Measurements from ENCODE around the gene RIPK4.
"Not testable (repeated sequence)": the region's sequence is repeated elsewhere in the genome, so short reads cannot be mapped to it uniquely, and the experiment has no call there.

The RIPK4 gene

GRCh38 chr21:41731081-41731480, 35.8 kb downstream of the RIPK4 start:
- DNase-seq, result no peak

DNA sequence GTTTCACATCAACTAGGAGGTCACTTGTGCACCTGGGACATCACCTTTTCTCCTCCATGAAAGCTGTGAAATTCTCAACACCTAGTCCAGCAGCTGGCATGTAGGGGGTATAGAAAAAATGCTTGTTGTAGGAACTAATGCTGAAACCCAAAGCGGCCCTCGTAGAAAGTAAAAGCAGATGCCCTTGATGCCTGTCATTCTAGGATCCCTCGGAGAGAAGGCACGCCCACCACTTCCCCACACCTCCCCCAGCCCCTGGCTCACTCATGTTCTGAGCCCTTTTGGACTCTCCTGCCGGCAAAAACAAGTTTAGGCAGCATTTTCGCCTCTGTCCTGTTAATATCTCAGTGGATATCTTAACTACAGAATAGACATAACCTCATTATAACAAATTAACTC, 36.5 kb downstream of the RIPK4 start:
- DNase-seq, result no peak

DNA sequence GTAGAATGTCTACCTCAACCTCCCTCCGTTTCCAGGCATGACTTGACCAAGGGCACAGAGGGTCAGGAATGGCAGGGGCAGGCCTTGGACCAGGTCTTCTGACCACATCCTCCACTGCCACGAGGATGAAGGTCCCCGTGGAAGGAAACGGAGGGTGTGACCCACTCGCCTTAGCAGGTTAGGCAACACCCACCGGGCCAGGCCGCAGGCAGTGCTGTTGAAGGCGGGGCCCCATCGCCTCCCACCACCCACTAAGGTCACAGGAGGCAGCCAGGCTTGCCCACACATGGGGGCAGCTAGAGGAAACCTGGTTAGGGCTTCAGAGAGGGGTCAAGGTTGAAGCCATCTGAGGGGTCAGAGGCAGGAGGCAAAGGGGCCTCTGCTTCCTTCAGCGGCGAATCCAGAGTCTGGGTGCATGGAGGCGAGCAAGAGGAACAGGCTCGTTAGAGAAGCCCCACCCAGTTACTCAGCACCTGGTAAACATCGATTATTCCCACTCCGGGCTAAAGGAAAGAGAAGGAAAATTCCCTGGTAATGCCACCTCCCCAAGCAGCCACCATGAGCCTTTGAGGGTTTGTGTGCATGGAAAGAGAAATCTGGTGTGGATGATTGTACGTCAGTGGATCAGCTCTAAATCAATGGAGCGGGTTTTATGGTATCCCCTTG, 37.0 kb downstream of the RIPK4 start:
- no peak for DNase-seq

DNA sequence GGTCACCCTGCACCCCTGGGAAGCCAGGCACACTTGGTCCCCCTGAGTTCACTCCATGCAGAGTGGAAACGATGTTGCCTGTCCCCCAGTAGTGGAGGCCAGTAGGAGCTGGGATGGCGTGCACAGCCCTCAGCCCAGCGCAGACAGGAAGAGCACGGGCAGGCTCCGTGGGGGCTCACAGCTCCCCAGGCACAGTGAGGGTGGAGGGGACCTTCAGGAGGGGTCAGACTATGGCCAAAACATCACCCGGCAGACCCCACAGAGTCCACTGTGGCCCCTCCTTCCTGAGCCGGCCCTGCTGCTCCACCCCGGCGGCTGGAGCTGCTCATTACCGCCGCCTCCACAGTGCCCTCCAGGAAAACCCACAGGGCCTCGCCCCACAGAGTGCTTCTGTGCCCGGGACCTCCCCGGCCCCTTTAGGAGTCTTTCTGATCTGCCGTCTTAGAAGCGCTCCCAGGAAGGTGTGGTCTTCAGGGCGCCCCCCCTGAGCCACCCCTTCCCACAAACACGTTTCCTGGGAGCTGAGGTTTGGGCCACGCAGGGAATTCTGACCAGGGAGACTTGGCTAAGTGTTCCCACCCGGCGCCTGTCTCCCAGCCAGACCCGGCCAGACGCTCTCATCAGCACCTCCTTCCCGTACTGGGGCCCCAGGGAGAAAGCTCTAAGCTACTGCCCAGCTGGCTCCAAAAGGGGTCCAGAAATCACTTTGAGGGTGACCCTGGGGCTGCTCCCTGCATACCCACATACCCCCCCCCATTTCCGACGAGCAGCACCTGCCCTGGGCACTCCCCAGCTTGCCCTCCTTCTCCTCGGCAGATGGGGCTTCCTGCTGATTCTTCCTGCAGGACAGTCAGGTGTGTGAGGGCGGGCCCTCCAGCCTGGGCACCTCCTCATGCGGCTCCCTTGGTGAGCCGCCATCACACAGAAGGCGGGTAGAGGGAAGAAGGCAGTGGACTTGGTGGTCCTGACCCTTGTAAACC, 38.8 kb downstream of the RIPK4 start:
- no peak for DNase-seq

DNA sequence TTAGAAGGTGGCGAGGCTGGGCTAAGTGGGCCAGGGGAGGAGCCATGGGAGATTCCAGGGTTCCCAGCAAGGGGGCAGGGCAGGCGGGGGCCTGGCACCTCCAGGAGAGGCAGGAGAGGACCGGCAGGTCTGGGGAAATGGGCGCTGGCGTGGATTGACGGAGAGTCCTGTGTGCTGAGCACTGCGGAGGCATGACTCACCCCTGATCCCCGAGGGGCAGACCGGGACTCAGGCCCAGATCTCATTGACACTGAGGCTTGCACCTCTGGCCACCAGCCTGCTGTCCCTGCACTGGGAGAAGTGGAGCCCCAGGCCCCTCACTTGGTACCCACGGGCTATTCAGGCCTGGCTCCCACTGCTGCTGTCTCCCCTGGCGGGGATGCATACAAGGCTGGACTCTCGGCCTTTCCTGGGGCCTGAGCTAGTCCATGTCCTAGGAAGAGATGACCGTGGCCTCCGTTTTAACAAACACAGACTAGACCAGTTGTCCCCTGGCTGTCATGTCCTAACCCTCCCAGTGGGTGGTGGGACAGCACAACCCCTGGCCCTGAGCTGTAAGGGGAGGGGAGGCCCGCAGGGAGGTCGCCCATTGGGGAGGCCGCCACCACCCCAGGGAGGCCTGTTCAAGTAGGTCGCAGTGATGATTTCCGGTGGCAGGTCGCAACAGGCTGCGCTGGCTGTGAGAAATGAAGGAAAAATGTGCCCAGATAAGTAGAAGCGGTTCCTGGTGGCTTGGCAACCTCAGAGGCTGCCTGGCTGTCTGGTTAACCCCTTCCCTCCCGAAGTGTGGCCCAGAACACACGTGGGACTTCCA, 39.7 kb downstream of the RIPK4 start:
- DNase-seq, result no peak

- no peak for DNase-seq
Observed at GRCh38 chr21:41726630-41726969, 40.3 kb downstream of the RIPK4 start.

DNA sequence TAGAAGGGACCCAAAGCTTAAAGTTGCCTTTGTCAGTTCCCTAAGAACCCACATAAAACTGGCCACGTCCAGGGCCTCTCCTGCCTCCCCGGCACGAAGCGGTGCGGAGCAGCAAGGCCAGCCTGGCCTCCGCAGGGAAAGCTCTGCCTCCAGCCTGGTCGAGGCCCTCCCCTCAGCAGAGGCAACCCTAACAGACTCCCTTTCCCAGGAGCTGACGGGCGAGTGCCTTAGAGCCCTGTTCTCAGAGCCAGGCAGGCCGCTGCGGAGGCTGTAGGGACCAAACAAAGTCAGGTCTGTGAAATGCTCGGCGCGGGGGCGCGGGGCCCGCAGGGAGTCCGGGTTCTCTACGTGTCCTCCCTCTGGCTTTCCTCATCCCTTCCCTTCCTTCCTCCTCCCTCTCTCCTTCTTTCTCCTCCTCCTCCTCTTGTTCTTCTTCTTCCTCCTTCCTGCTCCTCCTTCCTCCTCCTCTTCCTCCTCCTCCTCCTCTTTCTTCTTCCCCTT, 40.7 kb downstream of the RIPK4 start:
- DNase-seq, result no peak

DNA sequence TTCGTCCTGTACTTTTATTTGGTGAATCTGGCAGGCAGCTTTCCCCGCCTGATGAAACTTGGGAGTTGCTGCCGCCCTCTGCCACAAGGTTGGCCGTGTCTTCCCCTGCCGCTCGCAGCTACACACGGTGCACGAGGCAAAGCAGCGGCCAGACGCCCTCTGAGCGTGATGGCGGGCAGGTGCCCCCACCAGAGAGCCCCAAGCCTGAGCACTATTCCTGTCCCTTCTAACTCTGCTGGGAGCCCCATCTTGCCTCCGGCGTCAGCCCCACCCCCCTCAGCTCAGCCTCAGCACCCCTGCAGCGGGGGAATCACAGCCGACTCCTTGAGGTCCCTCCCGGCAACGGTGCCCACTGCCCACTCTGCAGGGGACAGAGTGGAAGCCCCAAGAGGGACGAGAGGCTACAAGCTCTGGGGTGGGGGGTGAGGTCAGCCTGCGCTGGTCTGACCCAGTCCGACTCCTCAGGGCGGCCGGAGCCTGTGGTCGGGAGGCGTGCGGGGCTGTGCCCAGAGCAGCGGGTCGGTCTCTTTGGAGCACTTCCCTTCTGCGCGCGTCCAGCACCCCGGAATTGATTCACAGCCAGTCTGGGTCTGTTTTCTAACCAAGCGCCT, 41.3 kb downstream of the RIPK4 start:
- DNase-seq, result no peak

GRCh38 chr21:41723835-41724234, 43.0 kb downstream of the RIPK4 start:
- DNase-seq, result not testable (repeated sequence)

GRCh38 chr21:41722052-41723018, 44.5 kb downstream of the RIPK4 start:
- DNase-seq, result no peak

DNA sequence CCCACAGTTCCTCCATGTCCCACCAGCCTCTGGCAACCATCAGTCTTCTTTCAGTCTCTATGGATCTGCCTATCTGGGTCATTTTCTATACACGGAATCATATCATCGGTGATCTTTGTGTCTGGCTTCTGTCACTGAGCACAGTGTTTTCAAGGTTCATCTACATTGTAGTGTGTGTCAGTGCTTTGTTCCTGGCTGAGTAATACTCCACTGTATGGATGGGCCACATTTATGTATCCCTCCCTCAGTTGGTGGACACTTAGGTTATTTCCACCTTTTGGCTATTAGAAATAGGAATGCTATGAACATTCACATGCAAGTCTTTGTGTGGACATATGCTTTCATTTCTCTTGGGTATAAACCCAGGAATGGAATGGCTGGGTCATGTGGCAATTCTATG, 46.6 kb downstream of the RIPK4 start:
- no peak for DNase-seq

DNA sequence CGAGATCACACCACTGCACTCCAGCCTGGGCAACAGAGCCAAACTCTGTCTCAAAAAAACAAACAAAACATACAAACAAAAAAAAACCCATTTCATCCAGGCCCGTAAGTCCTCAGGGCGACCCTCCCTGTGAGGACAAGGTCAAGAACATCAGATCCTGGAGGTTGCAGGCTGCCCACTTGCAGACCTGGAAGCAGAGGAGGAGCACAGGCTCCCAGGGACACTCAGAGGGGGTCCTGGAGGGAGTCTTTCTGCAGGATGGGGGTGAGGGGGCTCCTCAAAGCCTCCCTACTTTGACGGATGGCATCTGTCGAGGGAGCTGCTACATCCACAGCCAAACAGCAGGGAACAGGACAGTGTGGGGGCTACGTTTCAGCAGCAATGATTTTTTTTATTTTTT, 47.2 kb downstream of the RIPK4 start:
- DNase-seq, result no peak

GRCh38 chr21:41717573-41718330, 49.1 kb downstream of the RIPK4 start:
- DNase-seq, result no peak

- no peak for DNase-seq
Observed at GRCh38 chr21:41716751-41717150, 50.1 kb downstream of the RIPK4 start.

GRCh38 chr21:41715649-41716281, 51.1 kb downstream of the RIPK4 start:
- DNase-seq, result no peak

DNA sequence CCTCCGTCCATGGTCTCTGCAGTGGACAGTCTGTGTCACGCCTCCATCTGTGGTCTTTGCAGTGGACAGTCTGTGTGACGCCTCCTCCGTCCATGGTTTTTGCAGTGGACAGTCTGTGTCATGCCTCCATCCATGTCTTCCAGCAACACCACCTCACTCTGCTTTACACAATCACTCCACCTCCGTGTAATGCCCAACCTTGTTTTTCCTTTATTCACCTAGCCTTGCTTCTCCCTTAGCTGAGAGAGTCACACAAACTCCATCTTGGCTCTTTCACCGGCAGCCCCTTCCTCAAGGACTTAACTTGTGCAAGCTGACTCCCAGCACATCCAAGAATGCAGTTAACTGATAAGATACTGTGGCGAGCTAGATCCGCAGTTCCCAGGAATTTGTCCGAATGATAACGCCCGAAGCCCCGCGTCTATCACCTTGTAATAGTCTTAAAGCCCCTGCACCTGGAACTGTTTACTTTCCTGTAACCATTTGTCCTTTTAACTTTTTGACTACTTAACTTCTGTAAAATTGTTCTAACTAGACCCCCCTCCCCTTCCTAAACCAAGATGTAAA, 52.5 kb downstream of the RIPK4 start:
- not testable (repeated sequence) for DNase-seq

- DNase-seq, result no peak
Observed at GRCh38 chr21:41713495-41714281, 53.2 kb downstream of the RIPK4 start.

GRCh38 chr21:41712730-41713129, 54.1 kb downstream of the RIPK4 start:
- no peak for DNase-seq

DNA sequence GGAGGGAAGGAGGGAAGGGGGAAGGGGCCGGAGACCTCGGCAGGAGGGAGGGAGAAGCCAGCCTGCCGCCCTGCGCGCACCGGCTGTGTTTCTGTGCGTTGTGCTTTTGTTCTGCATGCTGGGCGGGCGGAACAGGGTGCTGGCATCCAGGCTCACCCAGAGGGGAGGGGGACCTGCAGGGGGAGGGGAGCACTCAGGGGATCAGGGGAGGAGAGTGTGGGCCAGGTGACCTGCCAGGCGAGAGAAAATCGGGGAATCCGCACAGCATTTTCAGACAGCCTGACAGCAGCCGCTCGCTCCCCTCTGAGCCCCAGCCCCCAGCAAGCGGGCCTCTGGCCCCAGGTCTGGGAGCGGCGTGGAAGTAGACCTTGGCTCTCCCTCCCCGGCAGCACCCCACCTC, 54.7 kb downstream of the RIPK4 start:
- no peak for DNase-seq

All from midbrain (tissue), 1 donor.